Panc1 (cell line): ENCODE results near the gene THRSP. TPM values are rescaled to one million over a fixed set of nuclear protein-coding genes. Genes with fewer than 3 reads are reported as not detected.

Experiments
- ATAC-seq: fragments of 200-7000 bp; cut with Tn5 transposase; 2 replicates; pipeline ENCODE4 v1.9.1; 2020; ENCODE audit warnings: mild to moderate bottlenecking, moderate library complexity
- BruUV-seq: library from RNA; stranded (reverse); fragments of 400-500 nt; replicated peaks from 2 replicates; lab custom pipeline; 2021; lab: Mats Ljungman, UMichigan
- CTCF ChIA-PET: fragments of 300-600 bp; sonication (Branson Sonifier 250); formaldehyde crosslinking; loops from one replicate; lab custom pipeline; 2022; ENCODE audit warnings: antibody characterized with exemption; lab: Charles Lee
- POLR2A ChIA-PET: fragments of 300-600 bp; sonication (Branson Sonifier 250); formaldehyde crosslinking; loops from one replicate; lab custom pipeline; 2022; ENCODE audit warnings: antibody characterized with exemption; lab: Charles Lee
- DNase-seq: peaks from one replicate; pipeline ENCODE4 v3.0.0-alpha.2; 2010; ENCODE audit warnings: low read depth, low spot score
- H3K27ac ChIP-seq: 2 replicates; pipeline ENCODE4 v1.5.1; 2011; ENCODE audit warnings: mild to moderate bottlenecking, low read length, inconsistent platforms
- H3K27me3 ChIP-seq: fragments of 200-500 bp; sonication (Bioruptor generic); 2 replicates; pipeline ENCODE4 v1.6.0; 2014; ENCODE audit warnings: low read length, inconsistent platforms; ENCODE audit not compliant: control insufficient read depth, insufficient read depth
- H3K36me3 ChIP-seq: fragments of 200-500 bp; sonication (Bioruptor generic); 2 replicates; pipeline ENCODE4 v1.5.1; 2014; ENCODE audit warnings: inconsistent platforms, mild to moderate bottlenecking, low read length, moderate library complexity; ENCODE audit not compliant: control insufficient read depth, insufficient read depth
- H3K4me1 ChIP-seq: 2 replicates; pipeline ENCODE4 v1.5.1; 2011; ENCODE audit warnings: inconsistent platforms, mild to moderate bottlenecking, low read length, moderate library complexity; ENCODE audit not compliant: control insufficient read depth, insufficient read depth
- H3K4me3 ChIP-seq, 2 experiments: 2 replicates each; pipeline ENCODE4 v1.5.1; 2011 to 2012; ENCODE audit warnings: low read depth in 2 of 2, low read length in 2 of 2, mild to moderate bottlenecking in 2 of 2, inconsistent platforms in 1 of 2, moderate library complexity in 1 of 2
- H3K9me3 ChIP-seq: fragments of 200-500 bp; sonication (Bioruptor generic); 2 replicates; pipeline ENCODE4 v1.5.1; 2014; ENCODE audit warnings: low read depth, mild to moderate bottlenecking, inconsistent platforms, low read length, moderate library complexity; ENCODE audit not compliant: control insufficient read depth, insufficient read depth
- POLR2AphosphoS5 ChIP-seq: IDR thresholded peaks from 2 replicates; pipeline ENCODE4 v1.6.1; 2012; ENCODE audit warnings: mild to moderate bottlenecking, low read depth, low read length, moderate library complexity
- SIN3A ChIP-seq: IDR thresholded peaks from 2 replicates; pipeline ENCODE4 v1.6.1; 2012; ENCODE audit warnings: low read depth, mild to moderate bottlenecking, low read length, moderate library complexity, borderline replicate concordance; ENCODE audit not compliant: insufficient read depth
- TCF7L2 ChIP-seq: IDR thresholded peaks from 2 replicates; pipeline ENCODE4 v1.6.1; 2011; ENCODE audit warnings: mild to moderate bottlenecking, low read depth, low read length, inconsistent platforms
- in situ Hi-C: cut with HindIII; loops from 2 replicates; pipeline ENCODE4 v1.10.0; 2016; ENCODE audit warnings: low sequenced_read_pairs, low pct_unique_long_range_greater_than_20kb
- intact Hi-C: fragments of 100-400 bp; cut with micrococcal nuclease; formaldehyde crosslinking; loops from one replicate; pipeline ENCODE4 v1.10.0; 2022; ENCODE audit not compliant: unreplicated experiment
- total RNA-seq: library from RNA; stranded (reverse); gene quantifications from one replicate; pipeline ENCODE4 v1.2.1, GENCODE V29; 2021; ENCODE audit not compliant: unreplicated experiment
- TF ChIP-seq, protein P1 (sequence below), 2 experiments: IDR thresholded peaks; 2 replicates each; pipeline ENCODE4 v1.6.1; 2011 to 2012; ENCODE audit warnings: low read depth in 2 of 2, control low read depth in 1 of 2, low read length in 1 of 2, mild to moderate bottlenecking in 1 of 2, moderate library complexity in 1 of 2; ENCODE audit not compliant: insufficient read depth in 1 of 2
- TF ChIP-seq, protein P2 (sequence below): fragments of 450-650 bp; IDR thresholded peaks from 2 replicates; pipeline ENCODE4 v1.5.1; 2017; ENCODE audit warnings: mild to moderate bottlenecking

Gene THRSP
- total RNA-seq, 1 experiment from 2014 or later = not detected

DNA sequence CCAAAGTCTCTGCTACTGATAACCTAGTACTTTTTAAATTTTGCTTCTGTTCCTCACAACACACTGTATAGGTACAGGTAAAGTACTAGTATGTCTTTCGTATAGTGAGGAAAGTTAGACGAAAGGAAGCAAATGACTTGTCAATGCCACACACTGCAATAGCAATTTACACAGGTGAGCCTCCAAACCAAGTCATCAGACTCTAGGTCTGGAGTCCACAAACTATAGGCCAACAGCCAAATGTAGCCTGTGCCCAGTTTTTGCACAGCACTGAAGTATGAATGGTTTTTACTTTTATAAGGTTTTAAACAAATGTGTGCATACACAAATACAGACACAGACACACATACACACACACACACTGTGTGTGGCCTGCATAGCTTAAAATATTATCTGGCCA is 47.6 kb downstream of the THRSP start:
- ATAC-seq = no peak
- TF ChIP-seq SIN3A (no peak), TCF7L2 (no peak), POLR2AphosphoS5 (no peak)
- TF ChIP-seq, protein P1, sequence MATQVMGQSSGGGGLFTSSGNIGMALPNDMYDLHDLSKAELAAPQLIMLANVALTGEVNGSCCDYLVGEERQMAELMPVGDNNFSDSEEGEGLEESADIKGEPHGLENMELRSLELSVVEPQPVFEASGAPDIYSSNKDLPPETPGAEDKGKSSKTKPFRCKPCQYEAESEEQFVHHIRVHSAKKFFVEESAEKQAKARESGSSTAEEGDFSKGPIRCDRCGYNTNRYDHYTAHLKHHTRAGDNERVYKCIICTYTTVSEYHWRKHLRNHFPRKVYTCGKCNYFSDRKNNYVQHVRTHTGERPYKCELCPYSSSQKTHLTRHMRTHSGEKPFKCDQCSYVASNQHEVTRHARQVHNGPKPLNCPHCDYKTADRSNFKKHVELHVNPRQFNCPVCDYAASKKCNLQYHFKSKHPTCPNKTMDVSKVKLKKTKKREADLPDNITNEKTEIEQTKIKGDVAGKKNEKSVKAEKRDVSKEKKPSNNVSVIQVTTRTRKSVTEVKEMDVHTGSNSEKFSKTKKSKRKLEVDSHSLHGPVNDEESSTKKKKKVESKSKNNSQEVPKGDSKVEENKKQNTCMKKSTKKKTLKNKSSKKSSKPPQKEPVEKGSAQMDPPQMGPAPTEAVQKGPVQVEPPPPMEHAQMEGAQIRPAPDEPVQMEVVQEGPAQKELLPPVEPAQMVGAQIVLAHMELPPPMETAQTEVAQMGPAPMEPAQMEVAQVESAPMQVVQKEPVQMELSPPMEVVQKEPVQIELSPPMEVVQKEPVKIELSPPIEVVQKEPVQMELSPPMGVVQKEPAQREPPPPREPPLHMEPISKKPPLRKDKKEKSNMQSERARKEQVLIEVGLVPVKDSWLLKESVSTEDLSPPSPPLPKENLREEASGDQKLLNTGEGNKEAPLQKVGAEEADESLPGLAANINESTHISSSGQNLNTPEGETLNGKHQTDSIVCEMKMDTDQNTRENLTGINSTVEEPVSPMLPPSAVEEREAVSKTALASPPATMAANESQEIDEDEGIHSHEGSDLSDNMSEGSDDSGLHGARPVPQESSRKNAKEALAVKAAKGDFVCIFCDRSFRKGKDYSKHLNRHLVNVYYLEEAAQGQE (IDR thresholded peaks at IDR 0.05; ENCODE audit: insufficient read depth in 1 of 2, low read depth in 2 of 2, low read length in 1 of 2) = no peak
- TF ChIP-seq, protein P2, sequence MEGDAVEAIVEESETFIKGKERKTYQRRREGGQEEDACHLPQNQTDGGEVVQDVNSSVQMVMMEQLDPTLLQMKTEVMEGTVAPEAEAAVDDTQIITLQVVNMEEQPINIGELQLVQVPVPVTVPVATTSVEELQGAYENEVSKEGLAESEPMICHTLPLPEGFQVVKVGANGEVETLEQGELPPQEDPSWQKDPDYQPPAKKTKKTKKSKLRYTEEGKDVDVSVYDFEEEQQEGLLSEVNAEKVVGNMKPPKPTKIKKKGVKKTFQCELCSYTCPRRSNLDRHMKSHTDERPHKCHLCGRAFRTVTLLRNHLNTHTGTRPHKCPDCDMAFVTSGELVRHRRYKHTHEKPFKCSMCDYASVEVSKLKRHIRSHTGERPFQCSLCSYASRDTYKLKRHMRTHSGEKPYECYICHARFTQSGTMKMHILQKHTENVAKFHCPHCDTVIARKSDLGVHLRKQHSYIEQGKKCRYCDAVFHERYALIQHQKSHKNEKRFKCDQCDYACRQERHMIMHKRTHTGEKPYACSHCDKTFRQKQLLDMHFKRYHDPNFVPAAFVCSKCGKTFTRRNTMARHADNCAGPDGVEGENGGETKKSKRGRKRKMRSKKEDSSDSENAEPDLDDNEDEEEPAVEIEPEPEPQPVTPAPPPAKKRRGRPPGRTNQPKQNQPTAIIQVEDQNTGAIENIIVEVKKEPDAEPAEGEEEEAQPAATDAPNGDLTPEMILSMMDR = no peak
- Histone ChIP-seq H3K27me3 (no peaks in the 10 kb centered on the region), H3K36me3 (peaks cover 20% of the 10 kb centered on the region), H3K4me3 (no peak overlapping the region), H3K4me1 (no peaks in the 10 kb centered on the region), H3K9me3 (no peaks in the 10 kb centered on the region), H3K27ac (no peak overlapping the region)
- ChIA-PET POLR2A (no interaction called here), CTCF (no interaction called here)
- no TSS peak for BruUV-seq
- DNase-seq = no peak
- in situ Hi-C loops (no loop called here), intact Hi-C loops (no loop called here)

DNA sequence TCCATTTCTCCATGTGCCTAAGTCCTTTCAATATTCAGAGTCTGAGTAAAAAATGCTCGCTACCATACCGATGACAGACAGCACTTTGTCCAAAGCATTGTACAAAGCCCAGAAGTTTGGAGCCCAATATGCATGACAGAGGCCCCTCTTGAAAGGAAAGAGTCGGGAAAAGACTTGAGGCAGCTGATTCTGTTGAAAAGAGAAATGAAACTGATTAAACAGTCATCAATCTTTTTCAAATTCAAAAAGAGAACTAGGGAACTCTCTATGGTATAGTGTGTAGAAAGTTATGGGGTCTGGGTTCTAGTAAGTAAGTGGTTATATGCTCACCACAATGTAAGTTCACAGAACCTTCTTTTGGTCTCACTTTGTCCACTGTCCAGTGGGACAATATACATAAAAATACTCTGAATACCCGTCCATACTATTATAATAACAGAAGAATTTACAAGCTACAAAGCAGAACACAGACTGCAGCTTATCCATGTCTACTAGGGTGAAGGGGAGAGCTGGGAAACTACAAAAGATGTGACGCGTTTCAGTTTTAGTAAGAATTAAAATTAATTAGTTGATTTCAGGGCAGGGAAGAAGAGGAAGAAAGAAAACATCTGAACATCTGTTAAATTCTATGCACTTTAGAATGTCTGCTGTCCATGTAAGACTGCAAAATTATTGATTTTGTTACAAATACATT is 49.1 kb downstream of the THRSP start:
- no peak overlapping the region for H3K4me3 ChIP-seq
- CTCF ChIA-PET = no interaction called here
- POLR2A ChIA-PET = no interaction called here
- intact Hi-C loops (no loop called here), in situ Hi-C loops (no loop called here)
- BruUV-seq = no TSS peak
- no peaks in the 10 kb centered on the region for H3K9me3 ChIP-seq
- H3K27ac ChIP-seq = no peak overlapping the region
- peaks cover 17% of the 10 kb centered on the region for H3K36me3 ChIP-seq
- no peaks in the 10 kb centered on the region for H3K27me3 ChIP-seq
- DNase-seq = no peak
- no peaks in the 10 kb centered on the region for H3K4me1 ChIP-seq
- TF ChIP-seq, protein P2 = no peak
- TF ChIP-seq SIN3A = no peak
- ATAC-seq = no peak

Other genes with a start within 250 kb of the THRSP start
- gene RSF1, start 243.1 kb upstream of the THRSP start, total RNA-seq = 83.0 TPM
- 52.7 TPM for gene AAMDC, start 242.7 kb upstream of the THRSP start, total RNA-seq
- 48.2 TPM for gene INTS4, start 69.2 kb upstream of the THRSP start, total RNA-seq
- gene KCTD14, start 40.6 kb upstream of the THRSP start, total RNA-seq = 19.3 TPM
- 308 TPM for gene NDUFC2, start 16.0 kb downstream of the THRSP start, total RNA-seq
- gene ALG8, start 75.8 kb downstream of the THRSP start, total RNA-seq = 97.0 TPM
- gene KCTD21, start 124.8 kb downstream of the THRSP start, total RNA-seq = 9.7 TPM
- gene USP35, start 125.1 kb downstream of the THRSP start, total RNA-seq = 11.8 TPM